Cardiac muscle cell (in vitro differentiated cells and primary cell): Measurements from ENCODE around the gene CNTRL. TPM values are rescaled to one million over a fixed set of nuclear protein-coding genes. Genes with fewer than 3 reads are reported as not detected.

ENCODE experiments used
- DNase-seq, 2 donors: peaks; one replicate each; pipeline versions ENCODE4 v3.0.0 to v3.0.0-alpha.2; 2010 to 2017; ENCODE audit warnings: low read depth in 1 of 2, low spot score in 1 of 2
- H3K27ac ChIP-seq: fragments of 200-600 bp; sonication (generic); 2 replicates; pipeline ENCODE4 v1.5.1; 2016
- H3K27me3 ChIP-seq: fragments of 200-600 bp; sonication (generic); 2 replicates; pipeline ENCODE4 v1.6.0; 2016; ENCODE audit warnings: control low read depth
- H3K36me3 ChIP-seq: fragments of 200-600 bp; sonication (generic); 2 replicates; pipeline ENCODE4 v1.5.1; 2016; ENCODE audit warnings: control low read depth
- H3K4me1 ChIP-seq: fragments of 200-600 bp; sonication (generic); 2 replicates; pipeline ENCODE4 v1.8.1; 2017; ENCODE audit warnings: low read depth, mild to moderate bottlenecking, mixed run types
- H3K4me3 ChIP-seq: fragments of 200-600 bp; sonication (generic); 2 replicates; pipeline ENCODE4 v1.5.1; 2016; ENCODE audit warnings: mild to moderate bottlenecking
- H3K9me3 ChIP-seq: fragments of 200-600 bp; sonication (generic); 2 replicates; pipeline ENCODE4 v1.5.1; 2017; ENCODE audit warnings: low read depth, mild to moderate bottlenecking, control low read depth
- polyA plus RNA-seq: library from polyadenylated mRNA; unstranded; fragments of >200 nt; fragmentation: Nextera tagmentation; extraction: Ambion mirVana; gene quantifications from 2 replicates; pipeline ENCODE4 v1.2.1, GENCODE V29; 2016
- total RNA-seq: library from RNA; depleted of rRNA; stranded (reverse); fragments of >200 nt; gene quantifications from 2 replicates; pipeline ENCODE4 v1.2.3, GENCODE V29; 2016
- TF ChIP-seq, protein P1 (sequence below): IDR thresholded peaks from 2 replicates; pipeline ENCODE4 v1.5.1; 2012; ENCODE audit warnings: low read depth, mild to moderate bottlenecking, low read length

Gene CNTRL
- total and polyA plus RNA-seq, 2 experiments from 2014 or later: 6.3 to 24.6 TPM

DNA sequence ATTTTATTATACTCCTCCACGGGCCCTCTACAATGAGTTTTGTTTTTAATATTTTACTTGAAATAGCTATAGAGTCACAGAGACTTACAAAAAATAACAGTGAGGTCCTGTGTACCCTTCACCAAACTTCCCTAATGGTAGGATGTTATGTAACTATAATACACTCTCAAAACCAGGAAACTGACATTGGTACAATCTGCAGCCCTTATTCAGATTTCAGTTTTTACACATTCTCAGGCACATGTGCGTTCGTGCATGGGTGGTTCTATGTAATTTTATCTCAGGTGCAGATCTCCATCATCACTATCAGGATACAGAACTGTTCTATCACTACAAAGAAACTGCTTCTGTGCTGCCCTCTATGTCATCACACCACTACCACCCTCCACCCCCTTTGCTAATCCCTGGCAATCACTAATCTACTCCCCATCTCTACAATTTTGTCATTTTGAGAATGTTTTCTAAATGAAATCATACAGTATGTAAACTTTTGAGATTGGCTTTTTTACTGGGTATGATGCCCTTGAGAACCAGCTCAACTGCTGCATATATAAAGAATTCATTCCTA, 110.5 kb downstream of the CNTRL start:
- no peaks in the 10 kb centered on the region for H3K27me3 ChIP-seq
- no peaks in the 10 kb centered on the region for H3K9me3 ChIP-seq
- H3K4me1 ChIP-seq: peaks cover 44% of the 10 kb centered on the region
- peak overlapping the region; percentile 78 for H3K27ac ChIP-seq
- H3K4me3 ChIP-seq: no peak overlapping the region
- peaks cover 22% of the 10 kb centered on the region for H3K36me3 ChIP-seq
- TF ChIP-seq, protein P1, sequence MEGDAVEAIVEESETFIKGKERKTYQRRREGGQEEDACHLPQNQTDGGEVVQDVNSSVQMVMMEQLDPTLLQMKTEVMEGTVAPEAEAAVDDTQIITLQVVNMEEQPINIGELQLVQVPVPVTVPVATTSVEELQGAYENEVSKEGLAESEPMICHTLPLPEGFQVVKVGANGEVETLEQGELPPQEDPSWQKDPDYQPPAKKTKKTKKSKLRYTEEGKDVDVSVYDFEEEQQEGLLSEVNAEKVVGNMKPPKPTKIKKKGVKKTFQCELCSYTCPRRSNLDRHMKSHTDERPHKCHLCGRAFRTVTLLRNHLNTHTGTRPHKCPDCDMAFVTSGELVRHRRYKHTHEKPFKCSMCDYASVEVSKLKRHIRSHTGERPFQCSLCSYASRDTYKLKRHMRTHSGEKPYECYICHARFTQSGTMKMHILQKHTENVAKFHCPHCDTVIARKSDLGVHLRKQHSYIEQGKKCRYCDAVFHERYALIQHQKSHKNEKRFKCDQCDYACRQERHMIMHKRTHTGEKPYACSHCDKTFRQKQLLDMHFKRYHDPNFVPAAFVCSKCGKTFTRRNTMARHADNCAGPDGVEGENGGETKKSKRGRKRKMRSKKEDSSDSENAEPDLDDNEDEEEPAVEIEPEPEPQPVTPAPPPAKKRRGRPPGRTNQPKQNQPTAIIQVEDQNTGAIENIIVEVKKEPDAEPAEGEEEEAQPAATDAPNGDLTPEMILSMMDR: no peak
- no peak for DNase-seq

DNA sequence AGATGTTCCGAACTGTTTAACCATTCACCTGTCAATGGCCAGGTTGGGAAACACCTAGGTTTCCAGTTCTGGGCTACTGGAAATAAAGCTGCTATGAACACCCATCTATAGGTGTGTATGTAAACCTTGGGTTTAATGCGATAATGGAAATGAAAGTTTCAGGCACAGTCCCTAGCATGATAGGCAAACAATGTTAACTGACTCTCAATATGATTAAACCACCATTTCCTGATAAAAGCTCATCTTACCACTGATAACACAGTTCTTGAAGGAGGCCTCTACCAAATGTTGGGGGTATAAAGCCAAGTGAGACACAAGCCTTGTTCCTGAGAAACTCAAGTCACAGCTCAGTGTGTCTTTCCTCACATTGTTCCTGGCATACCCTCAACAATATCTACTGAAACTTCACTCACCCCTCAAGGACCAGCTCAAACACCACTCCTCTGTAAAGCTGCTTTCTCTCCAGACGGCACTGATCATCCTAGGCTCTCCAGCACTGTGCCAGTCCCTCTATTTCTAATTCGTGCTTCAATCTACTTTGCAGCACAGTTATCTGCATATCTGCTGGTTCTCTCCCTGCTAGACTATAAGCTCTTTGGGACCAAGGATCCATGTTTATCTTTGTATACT, 111.1 kb downstream of the CNTRL start:
- H3K4me3 ChIP-seq: no peak overlapping the region
- TF ChIP-seq, protein P1: no peak
- H3K27ac ChIP-seq: peak overlapping the region; percentile 60
- H3K9me3 ChIP-seq: no peaks in the 10 kb centered on the region
- H3K4me1 ChIP-seq: peaks cover 49% of the 10 kb centered on the region
- no peaks in the 10 kb centered on the region for H3K27me3 ChIP-seq
- peaks cover 16% of the 10 kb centered on the region for H3K36me3 ChIP-seq
- no peak for DNase-seq

DNA sequence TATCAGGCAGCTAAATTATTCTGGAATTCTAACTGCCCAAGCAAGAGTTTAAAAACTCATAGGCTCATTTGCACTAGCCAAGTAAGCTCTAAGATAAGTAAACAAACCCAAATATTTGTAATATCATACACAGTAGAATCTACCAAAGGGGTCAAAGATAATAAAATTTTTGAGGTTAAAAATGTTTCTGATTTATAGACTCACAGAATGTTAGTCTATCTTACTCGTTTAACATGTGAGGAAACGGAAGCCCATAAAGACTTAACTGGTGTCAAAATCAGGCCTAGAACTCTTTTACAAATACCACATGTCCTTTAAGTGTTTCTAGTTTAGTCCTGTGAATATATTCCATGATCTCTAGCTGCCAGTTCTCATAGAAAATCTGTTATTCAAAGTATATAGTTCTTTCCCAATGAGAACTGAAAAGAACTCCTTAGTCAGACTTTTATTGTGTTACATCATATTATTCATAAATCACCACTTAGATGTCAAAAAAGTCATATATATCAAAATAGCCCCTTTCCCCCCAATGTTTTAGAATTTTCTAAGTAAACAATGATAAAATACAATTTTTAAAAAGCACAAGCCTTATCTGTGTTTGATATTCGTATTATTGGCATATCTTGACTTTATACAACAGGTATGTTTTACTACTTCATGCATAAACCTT, 113.0 kb downstream of the CNTRL start:
- H3K27ac ChIP-seq: peak overlapping the region; percentile 33
- TF ChIP-seq, protein P1: no peak

DNA sequence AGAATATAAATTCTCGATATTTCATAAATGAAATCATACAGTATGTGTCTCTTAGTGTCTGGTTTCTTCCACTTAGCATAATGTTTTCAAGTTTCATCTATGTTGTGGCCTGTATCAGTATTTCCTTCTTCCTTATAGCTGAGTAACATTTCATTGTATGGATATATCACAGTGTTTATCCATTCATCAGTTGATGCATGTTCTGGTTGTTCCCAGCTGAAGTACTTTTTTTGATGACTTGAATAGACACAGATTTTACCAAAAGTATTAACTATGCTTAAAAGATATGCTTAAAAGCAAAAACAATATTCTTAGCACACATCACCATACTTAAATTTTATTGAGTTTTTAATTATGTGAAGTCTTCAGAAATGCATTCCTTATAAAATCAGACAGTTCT, 114.3 kb downstream of the CNTRL start:
- Histone ChIP-seq H3K27me3 (no peaks in the 10 kb centered on the region), H3K36me3 (no peaks in the 10 kb centered on the region), H3K4me3 (no peak overlapping the region), H3K4me1 (peaks cover 55% of the 10 kb centered on the region), H3K9me3 (no peaks in the 10 kb centered on the region), H3K27ac (no peak overlapping the region)
- TF ChIP-seq, protein P1: no peak
- no peak for DNase-seq

More for the DNA sequence above, 113.0 kb downstream of the CNTRL start:
- DNase-seq: peak in 1 of 2 donors; percentile 20
- H3K9me3 ChIP-seq: no peaks in the 10 kb centered on the region
- H3K36me3 ChIP-seq: peaks cover under 1% of the 10 kb centered on the region
- H3K4me3 ChIP-seq: no peak overlapping the region
- H3K27me3 ChIP-seq: no peaks in the 10 kb centered on the region
- peaks cover 63% of the 10 kb centered on the region for H3K4me1 ChIP-seq

DNA sequence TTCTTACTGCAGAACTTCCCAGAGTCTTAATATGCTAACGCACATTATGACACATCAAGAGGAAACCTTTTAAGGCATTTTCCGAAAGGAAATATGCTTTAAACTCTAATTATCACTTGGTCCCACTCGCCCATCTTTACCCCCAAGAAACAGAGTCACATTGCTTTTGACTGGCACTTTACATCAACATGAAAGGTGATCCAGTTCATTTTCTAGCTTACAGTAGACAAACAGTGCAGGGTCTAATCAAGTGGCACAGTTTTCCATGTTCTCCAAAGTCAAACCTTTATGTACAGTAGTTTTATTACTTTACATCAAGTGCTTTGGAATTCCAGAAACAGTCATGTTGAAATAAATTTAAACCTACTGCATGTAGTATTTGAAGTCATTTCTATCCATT, 114.9 kb downstream of the CNTRL start:
- H3K4me1 ChIP-seq: peaks cover 56% of the 10 kb centered on the region
- no peak overlapping the region for H3K4me3 ChIP-seq
- H3K27me3 ChIP-seq: no peaks in the 10 kb centered on the region
- no peak overlapping the region for H3K27ac ChIP-seq
- no peak for DNase-seq
- H3K36me3 ChIP-seq: no peaks in the 10 kb centered on the region
- TF ChIP-seq, protein P1: no peak
- H3K9me3 ChIP-seq: no peaks in the 10 kb centered on the region
